ENCODE data around the gene SLC38A1. TPM values are rescaled to one million over a fixed set of nuclear protein-coding genes. Genes with fewer than 3 reads are reported as not detected.
A peak's percentile ranks its signal among the peaks of the same experiment; 100 is the strongest.
"Not testable (repeated sequence)": the region's sequence is repeated elsewhere in the genome, so short reads cannot be mapped to it uniquely, and the experiment has no call there.

SLC38A1 gene
- total RNA-seq, 1 donor: 46.6 TPM

- peak in 1 of 3 donors; percentile 25 for DNase-seq (ENCODE audit: low read depth in 2 of 3, low spot score in 2 of 3)
Observed at GRCh38 chr12:46177025-46177424, 91.8 kb downstream of the SLC38A1 start.

- no peak for DNase-seq (ENCODE audit: low read depth in 2 of 3, low spot score in 2 of 3)
Observed at GRCh38 chr12:46174919-46175318, 93.9 kb downstream of the SLC38A1 start.

GRCh38 chr12:46174061-46174662 is 94.7 kb downstream of the SLC38A1 start:
- peak in 1 of 3 donors; percentile 38 for DNase-seq (ENCODE audit: low read depth in 2 of 3, low spot score in 2 of 3)

- no peak for DNase-seq (ENCODE audit: low read depth in 2 of 3, low spot score in 2 of 3)
Observed at GRCh38 chr12:46168426-46168825, 100.4 kb downstream of the SLC38A1 start.

- no peak for DNase-seq (ENCODE audit: low read depth in 2 of 3, low spot score in 2 of 3)
Observed at GRCh38 chr12:46167412-46167811, 101.4 kb downstream of the SLC38A1 start.

GRCh38 chr12:46165191-46165590 is 103.7 kb downstream of the SLC38A1 start:
- DNase-seq (ENCODE audit: low read depth in 2 of 3, low spot score in 2 of 3): no peak

GRCh38 chr12:46164186-46164761 is 104.6 kb downstream of the SLC38A1 start:
- DNase-seq (ENCODE audit: low read depth in 2 of 3, low spot score in 2 of 3): no peak

GRCh38 chr12:46162549-46163076 is 106.2 kb downstream of the SLC38A1 start:
- not testable (repeated sequence) for DNase-seq (ENCODE audit: low read depth in 2 of 3, low spot score in 2 of 3)

GRCh38 chr12:46160981-46161690 is 107.7 kb downstream of the SLC38A1 start:
- DNase-seq (ENCODE audit: low read depth in 2 of 3, low spot score in 2 of 3): no peak

- no peak for DNase-seq (ENCODE audit: low read depth in 2 of 3, low spot score in 2 of 3)
Observed at GRCh38 chr12:46160101-46160980, 108.5 kb downstream of the SLC38A1 start.

- DNase-seq (ENCODE audit: low read depth in 2 of 3, low spot score in 2 of 3): no peak
Observed at GRCh38 chr12:46159309-46159901, 109.4 kb downstream of the SLC38A1 start.

- no peak for DNase-seq (ENCODE audit: low read depth in 2 of 3, low spot score in 2 of 3)
Observed at GRCh38 chr12:46158501-46158900, 110.3 kb downstream of the SLC38A1 start.

GRCh38 chr12:46154221-46154985 is 114.4 kb downstream of the SLC38A1 start:
- no peak for DNase-seq (ENCODE audit: low read depth in 2 of 3, low spot score in 2 of 3)

GRCh38 chr12:46153268-46153872 is 115.5 kb downstream of the SLC38A1 start:
- peak in 2 of 3 donors; percentile 18 to 64 for DNase-seq (ENCODE audit: low read depth in 2 of 3, low spot score in 2 of 3)

- DNase-seq (ENCODE audit: low read depth in 2 of 3, low spot score in 2 of 3): no peak
Observed at GRCh38 chr12:46152456-46152855, 116.4 kb downstream of the SLC38A1 start.

GRCh38 chr12:46150735-46151134 is 118.1 kb downstream of the SLC38A1 start:
- no peak for DNase-seq (ENCODE audit: low read depth in 2 of 3, low spot score in 2 of 3)

- DNase-seq (ENCODE audit: low read depth in 2 of 3, low spot score in 2 of 3): no peak
Observed at GRCh38 chr12:46149905-46150304, 118.9 kb downstream of the SLC38A1 start.

GRCh38 chr12:46149079-46149464 is 119.8 kb downstream of the SLC38A1 start:
- DNase-seq (ENCODE audit: low read depth in 2 of 3, low spot score in 2 of 3): no peak
